ENCODE measurements around the gene PSMA2. TPM values are rescaled to one million over a fixed set of nuclear protein-coding genes. Genes with fewer than 3 reads are reported as not detected.
A peak's percentile ranks its signal among the peaks of the same experiment; 100 is the strongest.

Gene PSMA2
- total RNA-seq, 1 experiment from 2014 or later: 175 TPM

- peak within 1 kb of the TSS; percentile 85 for H3K4me3 ChIP-seq
- H3K27ac ChIP-seq: peak within 1 kb of the TSS; percentile 18
- TSS peak; percentile 21 for BruUV-seq (replicated peaks)
- peak within 1 kb of the TSS; percentile 95 for H2AFZ ChIP-seq
- no peaks in the 10 kb centered on the region for H4K20me1 ChIP-seq (ENCODE audit: insufficient read depth)
- peak within 1 kb of the TSS; percentile 88 for H3K4me2 ChIP-seq
- ChIA-PET POLR2A (ENCODE audit: unreplicated experiment) (interaction anchor here (0.6 to 0.7 kb wide), 3 partner anchors 21 to 1681 kb away, joined by 4 read pairs; partner anchors contain the start of gene MRPL32), CTCF (no interaction called here)
- H3K27me3 ChIP-seq (ENCODE audit: insufficient read depth, low read depth): no peaks in the 10 kb centered on the region
- intact Hi-C loops (cut with micrococcal nuclease; ENCODE audit: unreplicated experiment): loop anchor here (1.0 to 2.0 kb wide), 2 partner anchors 19 to 23 kb away; no protein-coding TSS in a partner anchor
- H3K79me2 ChIP-seq (ENCODE audit: low read depth): peaks cover 21% of the 10 kb centered on the region
- H3F3A ChIP-seq (ENCODE audit: insufficient read depth, low read depth): peaks cover 30% of the 10 kb centered on the region
- peak; percentile 88 to 99 for DNase-seq
- no peak for TF ChIP-seq EZH2 (IDR thresholded peaks at IDR 0.05; ENCODE audit: low read depth)
- no peak for TF ChIP-seq CTCF (conservative IDR thresholded peaks at IDR 0.05)
- no peaks in the 10 kb centered on the region for H3K9me2 ChIP-seq (ENCODE audit: insufficient read depth)
- no peaks in the 10 kb centered on the region for H3K9me3 ChIP-seq (ENCODE audit: insufficient read depth, low read depth)
- peaks cover 6% of the 10 kb centered on the region for H3K36me3 ChIP-seq (ENCODE audit: low read depth)
- peaks cover 18% of the 10 kb centered on the region for H3K4me1 ChIP-seq (replicated peaks; ENCODE audit: insufficient read depth)
Observed at GRCh38 chr7:42911454-42912447, 20.2 kb downstream of the PSMA2 start, which contains the start of gene C7orf25. C7orf25 (minus strand) TSS chr7:42912070; CDS start chr7:42910900, 1,170 bp downstream.

GRCh38 chr7:42910306-42910705 is 21.7 kb downstream of the PSMA2 start:
- Histone ChIP-seq H3F3A (ENCODE audit: insufficient read depth, low read depth) (peaks cover 22% of the 10 kb centered on the region), H3K79me2 (ENCODE audit: low read depth) (peaks cover 21% of the 10 kb centered on the region), H3K27me3 (ENCODE audit: insufficient read depth, low read depth) (no peaks in the 10 kb centered on the region), H2AFZ (no peak overlapping the region), H3K4me1 (replicated peaks; ENCODE audit: insufficient read depth) (peaks cover 18% of the 10 kb centered on the region), H4K20me1 (ENCODE audit: insufficient read depth) (no peaks in the 10 kb centered on the region), H3K27ac (no peak overlapping the region), H3K36me3 (ENCODE audit: low read depth) (peaks cover 4% of the 10 kb centered on the region; the same call in 1 of the 2 replicates), H3K4me3 (peak overlapping the region; percentile 85; the same call in 1 of the 2 replicates), H3K9me3 (ENCODE audit: insufficient read depth, low read depth) (no peaks in the 10 kb centered on the region), H3K9me2 (ENCODE audit: insufficient read depth) (no peaks in the 10 kb centered on the region), H3K4me2 (peak overlapping the region; percentile 88)
- DNase-seq: no peak
- intact Hi-C loops (cut with micrococcal nuclease; ENCODE audit: unreplicated experiment): no loop called here
- POLR2A ChIA-PET (ENCODE audit: unreplicated experiment): interaction anchor here (0.6 kb wide), 1 partner anchor 677 kb away, joined by 6 read pairs; no protein-coding TSS in a partner anchor
- no TSS peak for BruUV-seq (replicated peaks)
- TF ChIP-seq EZH2 (IDR thresholded peaks at IDR 0.05; ENCODE audit: low read depth) (no peak), CTCF (conservative IDR thresholded peaks at IDR 0.05) (no peak)
- CTCF ChIA-PET: interaction anchor here (0.6 kb wide), 1 partner anchor 22 kb away, joined by 3 read pairs; the partner anchor contains the start of gene MRPL32

- TF ChIP-seq CTCF (conservative IDR thresholded peaks at IDR 0.05) (no peak), EZH2 (IDR thresholded peaks at IDR 0.05; ENCODE audit: low read depth) (no peak)
- H3K79me2 ChIP-seq (ENCODE audit: low read depth): peaks cover 21% of the 10 kb centered on the region
- peaks cover 1% of the 10 kb centered on the region; the same call in 1 of the 2 replicates for H3F3A ChIP-seq (ENCODE audit: insufficient read depth, low read depth)
- peaks cover 10% of the 10 kb centered on the region for H3K4me1 ChIP-seq (replicated peaks; ENCODE audit: insufficient read depth)
- H3K4me3 ChIP-seq: no peak overlapping the region
- H3K36me3 ChIP-seq (ENCODE audit: low read depth): peaks cover 4% of the 10 kb centered on the region; the same call in 1 of the 2 replicates
- no peak overlapping the region for H2AFZ ChIP-seq
- no TSS peak for BruUV-seq (replicated peaks)
- no peaks in the 10 kb centered on the region for H3K27me3 ChIP-seq (ENCODE audit: insufficient read depth, low read depth)
- CTCF ChIA-PET: no interaction called here
- no peaks in the 10 kb centered on the region for H3K9me3 ChIP-seq (ENCODE audit: insufficient read depth, low read depth)
- no peaks in the 10 kb centered on the region for H3K9me2 ChIP-seq (ENCODE audit: insufficient read depth)
- no peak overlapping the region for H3K4me2 ChIP-seq
- intact Hi-C loops (cut with micrococcal nuclease; ENCODE audit: unreplicated experiment): no loop called here
- DNase-seq: no peak
- POLR2A ChIA-PET (ENCODE audit: unreplicated experiment): interaction anchor here (0.6 kb wide), 1 partner anchor 765 kb away, joined by 5 read pairs; no protein-coding TSS in a partner anchor
- H3K27ac ChIP-seq: no peak overlapping the region
- H4K20me1 ChIP-seq (ENCODE audit: insufficient read depth): no peaks in the 10 kb centered on the region
Observed at GRCh38 chr7:42907316-42907715, 24.7 kb downstream of the PSMA2 start.

All from PC-9 (cell line).